Measurements from ENCODE around the gene CPNE9.

CPNE9 gene

DNA sequence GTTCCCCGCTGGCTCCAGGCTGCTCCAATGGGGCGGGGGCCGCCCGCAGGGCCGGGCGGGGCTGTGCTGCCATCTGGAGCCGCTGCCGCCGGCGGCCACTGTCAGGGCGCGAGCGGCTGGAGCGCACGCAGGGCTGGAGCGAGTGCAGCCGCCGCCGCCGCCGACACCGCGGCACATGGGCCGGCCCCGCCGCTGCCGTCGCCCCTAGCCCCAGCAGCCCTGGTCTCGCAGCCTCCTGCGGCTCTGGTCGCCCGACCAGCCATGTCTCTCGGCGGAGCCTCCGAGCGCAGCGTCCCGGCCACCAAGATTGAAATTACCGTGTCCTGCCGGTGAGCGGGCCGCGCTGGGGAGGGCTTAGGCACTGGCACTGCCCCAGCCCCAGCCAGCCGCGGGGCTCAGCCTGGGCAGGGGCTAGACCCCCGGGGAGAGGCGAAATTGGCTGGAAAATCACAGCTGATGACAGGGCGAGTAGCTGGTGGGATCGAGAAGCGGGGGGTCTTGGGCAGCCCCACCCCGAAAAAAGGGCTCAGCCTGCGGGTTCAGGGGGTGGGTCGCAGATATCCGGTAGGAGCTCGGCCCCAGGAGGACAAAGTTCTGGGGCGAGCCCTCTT lies at the start of gene CPNE9:
Gene CPNE9, plus strand, starts transcription at position 98 of the 611 bp plus-strand sequence. Its CDS starts 164 bp downstream, at position 262.
- FAIRE-seq, result no peak

DNA sequence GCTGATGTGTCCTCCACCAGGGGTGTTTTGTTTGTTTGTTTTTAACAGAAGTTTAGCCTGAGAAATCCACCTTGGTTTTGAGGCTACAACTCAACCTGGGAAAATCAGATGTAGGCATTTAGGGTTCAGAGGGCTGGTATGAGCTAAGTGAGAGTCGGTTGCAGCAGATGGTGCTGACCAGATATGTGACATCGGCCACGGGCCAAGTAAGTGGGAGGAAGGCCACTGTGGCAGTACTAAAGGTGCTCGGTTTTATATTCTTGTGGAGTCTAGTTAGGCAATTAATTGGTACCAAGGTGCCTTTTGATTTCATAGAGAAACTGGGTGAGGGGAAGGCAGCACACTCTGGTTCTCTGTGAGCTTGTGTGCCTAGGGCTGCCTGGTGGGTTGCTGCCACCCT lies 43.8 kb upstream of the CPNE9 start:
- no peak for FAIRE-seq

- no peak for FAIRE-seq
Measured at GRCh38 chr3:9660972-9661371, 42.7 kb upstream of the CPNE9 start.

- no peak for FAIRE-seq
Measured at GRCh38 chr3:9664119-9664751, 39.4 kb upstream of the CPNE9 start.

- no peak for FAIRE-seq
Measured at GRCh38 chr3:9666704-9667445, 36.8 kb upstream of the CPNE9 start.

- no peak for FAIRE-seq
Measured at GRCh38 chr3:9669277-9669676, 34.4 kb upstream of the CPNE9 start.

- no peak for FAIRE-seq
Measured at GRCh38 chr3:9669720-9670432, 33.8 kb upstream of the CPNE9 start.

- FAIRE-seq, result no peak
Measured at GRCh38 chr3:9673082-9673481, 30.6 kb upstream of the CPNE9 start.

DNA sequence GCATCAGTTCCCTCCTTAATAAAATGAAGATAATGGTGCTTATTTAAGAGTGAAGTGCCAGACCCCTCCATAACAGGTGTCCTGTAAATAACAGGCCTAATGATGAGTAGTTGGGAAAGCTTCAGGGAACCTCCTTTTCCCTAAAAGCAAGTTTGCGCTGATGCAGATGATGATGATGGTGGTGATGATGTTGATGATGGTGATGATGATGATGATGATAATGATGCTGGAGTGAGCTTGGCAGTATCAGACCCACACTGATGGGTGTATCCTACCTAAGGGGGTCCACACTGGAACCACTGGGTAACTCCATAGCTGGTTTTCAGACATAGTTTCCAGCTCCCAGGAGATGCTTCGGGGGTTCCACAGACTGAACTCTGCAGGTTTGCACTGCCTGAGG lies 29.9 kb upstream of the CPNE9 start:
- no peak for FAIRE-seq

GRCh38 chr3:9675736-9676290 lies 27.8 kb upstream of the CPNE9 start:
- no peak for FAIRE-seq

DNA sequence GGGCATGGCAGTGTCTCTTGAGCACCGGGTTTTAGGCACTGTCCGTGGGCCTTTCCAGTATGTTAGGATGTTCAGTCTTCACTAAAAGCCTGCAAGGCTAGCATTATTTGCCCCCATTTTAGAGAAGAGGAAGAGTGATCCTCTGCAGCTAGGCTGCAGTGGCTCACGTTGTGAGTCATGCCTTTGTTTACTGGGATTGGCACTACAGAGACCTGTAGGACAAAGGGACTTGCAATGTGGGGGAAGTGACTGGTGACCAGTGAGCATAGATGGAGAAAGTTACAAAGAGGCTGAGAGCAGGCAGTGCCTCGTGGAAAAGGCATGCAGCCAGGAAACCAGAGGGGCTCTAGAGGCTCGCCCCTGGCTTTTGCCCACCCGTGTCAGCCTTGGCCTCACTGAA lies 26.8 kb upstream of the CPNE9 start:
- FAIRE-seq, result no peak

GRCh38 chr3:9678493-9678892 lies 25.1 kb upstream of the CPNE9 start:
- FAIRE-seq, result no peak

DNA sequence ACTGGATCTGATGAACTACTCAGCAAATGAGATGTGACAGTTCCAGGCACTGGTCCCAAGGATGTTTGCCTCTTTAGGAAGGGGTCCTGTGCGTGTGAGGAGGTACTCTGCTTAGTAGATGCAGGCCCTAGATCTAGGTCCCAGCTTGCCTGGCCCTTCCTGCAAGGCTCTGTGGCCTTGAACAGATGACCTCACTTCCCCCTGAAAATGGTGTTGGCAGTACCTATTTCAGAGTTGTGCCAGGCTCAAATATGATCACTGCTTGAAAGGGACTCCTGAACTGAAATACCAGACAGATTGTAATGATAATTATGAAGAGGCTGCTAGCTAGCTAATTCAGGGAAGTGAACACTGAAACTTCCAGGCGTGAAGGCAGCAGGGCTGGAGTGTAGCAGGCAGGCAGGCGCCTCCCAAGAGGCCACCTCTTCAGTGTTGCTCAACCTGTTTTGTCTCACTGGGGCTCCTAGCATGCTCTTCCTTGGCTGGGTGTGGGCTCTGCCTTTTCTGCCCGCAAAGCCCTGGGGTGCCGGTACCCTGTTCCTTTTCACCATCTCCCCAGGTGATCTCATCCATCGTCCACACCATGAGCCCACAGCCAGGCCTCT lies 24.1 kb upstream of the CPNE9 start:
- FAIRE-seq, result no peak

GRCh38 chr3:9681011-9681722 lies 22.5 kb upstream of the CPNE9 start:
- FAIRE-seq, result no peak

DNA sequence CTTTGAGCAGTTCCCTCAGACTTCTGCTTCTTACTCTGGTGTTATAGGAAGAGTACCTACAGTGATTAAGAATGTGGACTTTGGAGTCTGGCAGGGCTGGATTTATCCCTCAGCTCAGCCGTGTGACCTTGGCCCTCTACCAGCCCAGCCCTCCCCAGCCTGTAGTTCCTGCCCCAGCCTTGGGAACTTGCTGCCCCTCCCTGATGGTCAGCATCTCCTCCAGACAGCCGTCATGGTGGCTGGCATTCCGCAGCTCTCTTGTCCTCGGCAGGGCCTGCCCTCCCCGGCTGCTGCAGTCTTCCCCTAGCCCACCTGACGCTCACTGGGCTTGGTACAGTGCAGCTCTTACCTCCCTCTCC lies 21.9 kb upstream of the CPNE9 start:
- FAIRE-seq, result no peak

DNA sequence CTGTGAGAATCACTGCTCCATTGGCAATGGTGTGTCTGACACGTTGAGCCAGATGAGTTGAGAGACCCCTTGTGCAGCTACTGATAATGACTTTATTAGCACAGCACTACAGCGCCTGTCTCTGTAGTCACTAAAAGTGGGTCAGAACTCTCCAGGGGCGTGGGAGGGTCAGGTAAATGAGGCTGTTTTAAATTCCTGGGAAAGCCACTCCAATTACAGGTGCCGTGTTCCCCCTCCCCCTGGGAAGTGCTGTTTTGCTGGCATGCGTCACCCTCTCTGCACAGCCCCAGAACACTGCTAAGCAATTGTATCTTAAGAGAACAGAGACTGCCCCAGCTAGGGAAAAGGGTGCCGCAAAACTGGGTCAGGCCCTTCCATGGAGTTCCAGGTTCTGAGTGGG lies 21.5 kb upstream of the CPNE9 start:
- FAIRE-seq, result no peak

DNA sequence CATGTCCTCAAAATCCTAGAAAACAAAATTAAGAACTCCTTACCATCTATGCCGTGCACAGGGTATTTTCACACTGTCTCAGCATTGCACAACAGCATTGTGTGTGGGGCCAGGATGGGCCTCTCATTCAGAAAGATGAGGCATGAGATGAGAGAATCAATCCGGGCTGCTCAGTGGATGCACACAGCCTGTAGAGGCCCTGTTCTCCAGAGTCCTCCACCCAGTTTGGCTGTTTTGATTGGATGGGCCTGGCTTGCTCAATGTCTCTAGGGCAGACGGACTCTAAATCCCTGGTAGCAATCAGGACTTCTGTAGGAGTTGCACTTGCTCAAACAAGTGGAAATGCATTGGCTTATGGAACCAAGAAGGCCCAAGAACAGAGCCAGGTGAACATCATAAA lies 20.2 kb upstream of the CPNE9 start:
- no peak for FAIRE-seq

- no peak for FAIRE-seq
Measured at GRCh38 chr3:9685216-9686049, 18.2 kb upstream of the CPNE9 start.

GRCh38 chr3:9686050-9686550 lies 17.5 kb upstream of the CPNE9 start:
- no peak for FAIRE-seq

DNA sequence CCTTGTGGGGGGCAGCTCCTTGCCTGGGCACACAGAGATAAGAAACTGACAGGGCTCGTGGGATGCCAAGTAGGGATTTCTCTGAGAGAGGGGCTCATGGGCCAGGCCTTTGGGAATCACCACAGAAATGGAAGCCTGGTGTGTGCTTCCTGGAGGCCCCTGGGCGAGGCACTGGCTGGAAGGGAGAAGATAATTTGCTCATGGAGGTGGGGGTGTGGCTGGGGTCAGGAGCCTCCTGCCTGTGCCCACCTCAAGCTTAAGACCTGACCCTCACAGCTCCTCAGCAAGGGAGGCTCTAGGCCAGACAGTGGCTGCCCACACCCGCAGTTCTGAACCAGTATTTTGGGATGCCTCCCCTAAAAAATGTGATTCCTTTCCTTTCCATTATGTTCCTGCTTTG lies 16.9 kb upstream of the CPNE9 start:
- no peak for FAIRE-seq

- no peak for FAIRE-seq
Measured at GRCh38 chr3:9687514-9687913, 16.1 kb upstream of the CPNE9 start.

Measured in colon (tissue), 2 donors.